CD4-positive, alpha-beta memory T cell (primary cell): ENCODE measurements around the gene PRC1. TPM values are rescaled to one million over a fixed set of nuclear protein-coding genes. Genes with fewer than 3 reads are reported as not detected.
"Not testable (repeated sequence)": the region's sequence is repeated elsewhere in the genome, so short reads cannot be mapped to it uniquely, and the experiment has no call there.

ENCODE experiments used
- CTCF ChIA-PET: fragments of 350-600 bp; sonication (Branson Sonifier 250); formaldehyde crosslinking; loops from one replicate; lab custom pipeline; 2021; ENCODE audit warnings: inconsistent platforms; ENCODE audit not compliant: partially characterized antibody; lab: Charles Lee
- POLR2A ChIA-PET: fragments of 350-600 bp; sonication (Branson Sonifier 250); formaldehyde crosslinking; loops from one replicate; lab custom pipeline; 2021; ENCODE audit not compliant: partially characterized antibody; lab: Charles Lee
- DNase-seq, 5 donors: peaks; one replicate each; pipeline versions ENCODE4 v3.0.0 to v3.0.0-alpha.2; 2020 to 2022; ENCODE audit warnings: mixed read lengths in 1 of 5
- H3K27ac ChIP-seq: one replicate; pipeline ENCODE4 v1.7.0; 2013; ENCODE audit warnings: low read depth, low read length
- H3K27me3 ChIP-seq: 2 replicates; pipeline ENCODE4 v1.7.0; 2013; ENCODE audit warnings: mild to moderate bottlenecking, low read length, moderate library complexity; ENCODE audit not compliant: insufficient read depth
- H3K36me3 ChIP-seq: 2 replicates; pipeline ENCODE4 v1.7.0; 2013; ENCODE audit warnings: mild to moderate bottlenecking, low read length, moderate library complexity; ENCODE audit not compliant: insufficient read depth
- H3K4me1 ChIP-seq: 2 replicates; pipeline ENCODE4 v1.7.0; 2013; ENCODE audit warnings: mild to moderate bottlenecking, low read length, moderate library complexity; ENCODE audit not compliant: insufficient read depth
- H3K4me3 ChIP-seq, 2 donors: one replicate each; pipeline ENCODE4 v1.7.0; 2013; ENCODE audit warnings: low read length in 2 of 2, mild to moderate bottlenecking in 1 of 2
- H3K9me3 ChIP-seq, 2 donors: one replicate each; pipeline ENCODE4 v1.7.0; 2013; ENCODE audit warnings: low read length in 2 of 2, control low read depth in 1 of 2; ENCODE audit not compliant: control insufficient read depth in 1 of 2
- H3K27ac Mint-ChIP-seq, 7 donors: one replicate each; pipeline ENCODE4 v1.8.0; 2020 to 2021; ENCODE audit warnings: mixed read lengths in 7 of 7, mild to moderate bottlenecking in 6 of 7, inconsistent platforms in 3 of 7, moderate library complexity in 3 of 7
- H3K27me3 Mint-ChIP-seq, 2 donors: one replicate each; pipeline ENCODE4 v1.8.0; 2020 to 2021; ENCODE audit warnings: mixed read lengths in 2 of 2
- H3K36me3 Mint-ChIP-seq, 2 donors: one replicate each; pipeline ENCODE4 v1.8.0; 2020 to 2021; ENCODE audit warnings: mixed read lengths in 2 of 2, inconsistent platforms in 1 of 2, mild to moderate bottlenecking in 1 of 2
- H3K4me1 Mint-ChIP-seq, 4 donors: one replicate each; pipeline ENCODE4 v1.8.0; 2020 to 2021; ENCODE audit warnings: mixed read lengths in 4 of 4, mild to moderate bottlenecking in 1 of 4
- H3K4me3 Mint-ChIP-seq, 8 donors: one replicate each; pipeline ENCODE4 v1.8.0; 2020 to 2021; ENCODE audit warnings: mixed read lengths in 8 of 8, mild to moderate bottlenecking in 7 of 8, moderate library complexity in 6 of 8, inconsistent platforms in 3 of 8
- H3K9me3 Mint-ChIP-seq, 8 donors: one replicate each; pipeline ENCODE4 v1.8.0; 2020 to 2021; ENCODE audit warnings: mixed read lengths in 8 of 8, mild to moderate bottlenecking in 5 of 8, inconsistent platforms in 3 of 8, moderate library complexity in 1 of 8
- intact Hi-C: fragments of 100-400 bp; cut with micrococcal nuclease; formaldehyde crosslinking; loops from one replicate; pipeline ENCODE4 v1.15.1; 2023
- polyA plus RNA-seq, 2 donors: library from polyadenylated mRNA; unstranded; fragments of 300-500 nt; fragmentation: Illumina TruSeq; gene quantifications; one replicate each; pipeline ENCODE4 v1.2.3, GENCODE V29; 2021
- total RNA-seq, 2 experiments: library from RNA; stranded (reverse); gene quantifications; one replicate each; pipeline ENCODE4 v1.2.3, GENCODE V29; 2021

The PRC1 gene
- total and polyA plus RNA-seq, 4 experiments from 2014 or later = 2.3 to 8.6 (median 5.2) TPM

DNA sequence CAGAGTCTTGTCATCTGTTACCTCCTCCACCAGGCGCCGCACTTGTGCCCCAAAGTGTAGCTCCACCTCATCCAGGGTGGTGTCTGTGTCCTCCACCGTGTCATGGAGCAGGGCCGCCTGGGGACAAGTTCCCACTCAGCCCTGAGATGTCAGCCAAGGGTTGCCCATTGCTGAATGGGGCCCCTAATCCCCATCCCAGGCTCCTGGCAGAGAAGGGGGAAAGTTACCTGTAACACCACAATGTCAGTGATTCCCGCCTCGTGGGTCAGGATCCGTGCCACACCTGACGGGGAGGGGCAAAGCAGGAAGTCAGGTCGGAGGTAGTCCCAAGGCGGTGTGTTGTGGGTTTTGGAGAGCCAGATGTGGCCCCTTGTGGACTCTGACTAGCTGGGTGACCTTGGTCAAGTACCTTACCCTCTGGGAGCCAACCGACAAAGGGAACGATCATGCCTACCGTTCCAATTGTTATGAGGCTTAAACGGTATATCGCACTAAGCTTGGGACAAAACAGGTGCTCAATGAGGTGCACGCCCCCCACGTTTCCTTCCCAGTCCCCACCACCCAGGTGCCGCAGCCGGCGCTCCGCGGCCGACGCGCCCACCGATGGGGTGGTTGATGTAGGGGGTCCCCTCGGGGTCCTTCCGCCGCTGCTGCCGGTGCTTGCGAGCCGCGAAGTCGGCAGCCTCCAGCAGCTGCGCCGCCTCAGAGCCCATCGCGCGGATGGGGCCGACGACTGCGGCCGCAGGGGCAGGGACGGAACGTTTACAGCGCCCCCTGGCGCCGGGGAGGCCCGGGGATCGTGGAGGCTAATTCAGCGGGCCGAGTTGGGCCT is 62.3 kb downstream of the PRC1 start, which contains the start of gene HDDC3:
TSS of gene HDDC3 (minus strand) at position 722 of the 832 bp plus-strand sequence. CDS start at position 713, 9 bp downstream.
- H3K4me1 Mint-ChIP-seq = peaks cover 35 to 77% (median 55%) of the 10 kb centered on the region in 4 donors
- CTCF ChIA-PET = interaction anchor here (0.8 to 10.3 kb wide), 28 partner anchors 10 to 698 kb away, joined by 3 to 344 read pairs (median 6); partner anchors contain the start of genes BLM, CIB1, GDPGP1 and MAN2A2

GRCh38 chr15:90931575-90931827 is 62.8 kb downstream of the PRC1 start:
- peak overlapping the region; percentile 95 to 96 for H3K4me3 ChIP-seq
- CTCF ChIA-PET = interaction anchor here (0.8 to 10.3 kb wide), 24 partner anchors 9 to 612 kb away, joined by 3 to 344 read pairs (median 6); partner anchors contain the start of genes BLM, MAN2A2, RCCD1 and VPS33B
- DNase-seq = no peak
- Mint-ChIP-seq H3K4me3 (peak overlapping the region; percentile 94 to 99 (median 98)), H3K4me1 (peaks cover 31 to 72% (median 51%) of the 10 kb centered on the region in 4 donors), H3K27ac (peak overlapping the region; percentile 87 to 99 (median 99)), H3K9me3 (peaks cover 0 to 6% (median 0%) of the 10 kb centered on the region in 8 donors), H3K27me3 (no peaks in the 10 kb centered on the region), H3K36me3 (peaks cover 0 to 18% of the 10 kb centered on the region in 2 donors)
- POLR2A ChIA-PET = interaction anchor here (0.5 to 10.0 kb wide), 24 partner anchors 10 to 832 kb away, joined by 3 to 315 read pairs (median 7); partner anchors contain the start of genes BLM, CIB1, GDPGP1 and IQGAP1
- intact Hi-C loops = loop anchor here (5.0 to 10.0 kb wide), 2 partner anchors 543 to 926 kb away; no protein-coding TSS in a partner anchor
- no peaks in the 10 kb centered on the region for H3K27me3 ChIP-seq
- H3K4me1 ChIP-seq = peaks cover 55% of the 10 kb centered on the region
- no peaks in the 10 kb centered on the region for H3K9me3 ChIP-seq
- H3K27ac ChIP-seq = peak overlapping the region; percentile 82
- H3K36me3 ChIP-seq = no peaks in the 10 kb centered on the region

More for the DNA sequence above, 62.3 kb downstream of the PRC1 start, which contains the start of gene HDDC3:
- Mint-ChIP-seq H3K9me3 (peaks cover 0 to 6% (median 0%) of the 10 kb centered on the region in 8 donors), H3K36me3 (peaks cover 0 to 21% of the 10 kb centered on the region in 2 donors), H3K27ac (peak within 1 kb of the TSS; percentile 87 to 99 (median 99)), H3K27me3 (no peaks in the 10 kb centered on the region), H3K4me3 (peak within 1 kb of the TSS; percentile 94 to 99 (median 98))
- peak; percentile 86 to 93 (median 88) for DNase-seq
- Histone ChIP-seq H3K4me1 (peaks cover 58% of the 10 kb centered on the region), H3K27ac (peak within 1 kb of the TSS; percentile 82), H3K4me3 (peak within 1 kb of the TSS; percentile 95 to 96), H3K9me3 (no peaks in the 10 kb centered on the region), H3K27me3 (no peaks in the 10 kb centered on the region), H3K36me3 (no peaks in the 10 kb centered on the region)
- POLR2A ChIA-PET = interaction anchor here (0.5 to 10.0 kb wide), 28 partner anchors 9 to 833 kb away, joined by 3 to 315 read pairs (median 5); partner anchors contain the start of genes BLM, CIB1, GDPGP1 and IQGAP1
- intact Hi-C loops = loop anchor here (5.0 to 10.0 kb wide), 2 partner anchors 543 to 925 kb away; no protein-coding TSS in a partner anchor

GRCh38 chr15:90930861-90931574 is 63.3 kb downstream of the PRC1 start:
- CTCF ChIA-PET = interaction anchor here (0.8 to 10.3 kb wide), 24 partner anchors 9 to 611 kb away, joined by 3 to 344 read pairs (median 6); partner anchors contain the start of genes BLM, MAN2A2, RCCD1 and VPS33B

GRCh38 chr15:90929246-90930019 is 64.9 kb downstream of the PRC1 start:
- peak overlapping the region; percentile 82 for H3K27ac ChIP-seq
- ChIA-PET CTCF (interaction anchor here (7.3 to 10.3 kb wide), 3 partner anchors 16 to 27 kb away, joined by 112 to 344 read pairs (median 155); partner anchors contain the start of genes MAN2A2 and RCCD1), POLR2A (interaction anchor here (0.6 to 10.0 kb wide), 15 partner anchors 10 to 1952 kb away, joined by 3 to 315 read pairs (median 4); partner anchors contain the start of genes BLM, MAN2A2, PRC1 and RCCD1)
- H3K4me3 ChIP-seq = peak overlapping the region; percentile 42 to 95
- H3K4me3 Mint-ChIP-seq = peak overlapping the region; percentile 94 to 99 (median 98)
- DNase-seq = peak in 1 of 5 donors; percentile 6
- intact Hi-C loops = loop anchor here (1.0 to 10.0 kb wide), 3 partner anchors 545 to 928 kb away; partner anchors contain the start of gene GDPGP1
- peaks cover 22 to 53% (median 41%) of the 10 kb centered on the region in 4 donors for H3K4me1 Mint-ChIP-seq
- H3K9me3 ChIP-seq = no peaks in the 10 kb centered on the region
- no peaks in the 10 kb centered on the region for H3K27me3 Mint-ChIP-seq
- no peaks in the 10 kb centered on the region for H3K36me3 ChIP-seq
- H3K27ac Mint-ChIP-seq = peak overlapping the region; percentile 87 to 99 (median 99)
- peaks cover 0 to 11% of the 10 kb centered on the region in 2 donors for H3K36me3 Mint-ChIP-seq
- no peaks in the 10 kb centered on the region for H3K27me3 ChIP-seq
- H3K4me1 ChIP-seq = peaks cover 40% of the 10 kb centered on the region
- no peaks in the 10 kb centered on the region for H3K9me3 Mint-ChIP-seq

More at GRCh38 chr15:90930861-90931574, 63.3 kb downstream of the PRC1 start:
- peaks cover 0 to 15% of the 10 kb centered on the region in 2 donors for H3K36me3 Mint-ChIP-seq
- intact Hi-C loops = loop anchor here (1.0 to 10.0 kb wide), 3 partner anchors 544 to 926 kb away; partner anchors contain the start of gene GDPGP1
- POLR2A ChIA-PET = interaction anchor here (0.6 to 10.0 kb wide), 23 partner anchors 10 to 832 kb away, joined by 3 to 315 read pairs (median 7); partner anchors contain the start of genes BLM, CIB1, GDPGP1 and IQGAP1
- no peaks in the 10 kb centered on the region for H3K27me3 Mint-ChIP-seq
- H3K27ac Mint-ChIP-seq = peak overlapping the region; percentile 87 to 99 (median 99)
- DNase-seq = no peak
- H3K27ac ChIP-seq = peak overlapping the region; percentile 82
- H3K27me3 ChIP-seq = no peaks in the 10 kb centered on the region
- H3K4me3 ChIP-seq = peak overlapping the region in 1 of 2 donors; percentile 95
- peaks cover 0 to 1% (median 0%) of the 10 kb centered on the region in 8 donors for H3K9me3 Mint-ChIP-seq
- H3K4me3 Mint-ChIP-seq = peak overlapping the region; percentile 94 to 99 (median 98)
- H3K36me3 ChIP-seq = no peaks in the 10 kb centered on the region
- H3K9me3 ChIP-seq = no peaks in the 10 kb centered on the region
- peaks cover 50% of the 10 kb centered on the region for H3K4me1 ChIP-seq
- peaks cover 26 to 68% (median 46%) of the 10 kb centered on the region in 4 donors for H3K4me1 Mint-ChIP-seq

DNA sequence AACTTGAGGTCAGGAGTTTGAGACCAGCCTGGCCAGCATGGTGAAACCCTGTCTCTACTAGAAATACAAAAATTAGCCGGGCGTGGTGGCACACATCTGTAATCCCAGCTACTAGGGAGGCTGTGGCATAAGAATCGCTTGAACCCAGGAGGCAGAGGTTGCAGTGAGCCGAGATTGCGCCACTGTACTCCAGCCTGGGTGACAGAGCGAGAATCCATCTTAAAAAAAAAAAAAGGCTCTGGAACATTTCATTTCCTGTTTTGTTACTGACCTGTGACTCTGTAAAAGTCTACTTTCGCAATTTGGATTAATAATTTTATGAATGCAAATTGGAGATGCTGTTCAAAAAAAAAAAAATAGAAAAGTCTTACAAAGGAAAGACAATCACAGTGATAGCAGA is 66.2 kb downstream of the PRC1 start:
- DNase-seq, H3K9me3 Mint-ChIP-seq, H3K9me3 ChIP-seq, intact Hi-C loops, H3K27ac ChIP-seq, H3K27me3 ChIP-seq, H3K36me3 ChIP-seq, H3K4me3 ChIP-seq, H3K27me3 Mint-ChIP-seq: not testable (repeated sequence)
- POLR2A ChIA-PET = interaction anchor here (0.7 to 10.0 kb wide), 2 partner anchors 25 to 1893 kb away, joined by 3 to 315 read pairs; partner anchors contain the start of gene MAN2A2
- H3K27ac Mint-ChIP-seq = peak overlapping the region in 3 of 7 donors; percentile 36 to 87 (median 60)
- H3K36me3 Mint-ChIP-seq = peaks cover 0 to 12% of the 10 kb centered on the region in 2 donors
- CTCF ChIA-PET = interaction anchor here (0.7 to 10.3 kb wide), 3 partner anchors 24 to 93 kb away, joined by 4 to 344 read pairs (median 155); partner anchors contain the start of genes MAN2A2 and RCCD1
- H3K4me1 Mint-ChIP-seq = peaks cover 17 to 43% (median 32%) of the 10 kb centered on the region in 4 donors
- peak overlapping the region in 3 of 8 donors; percentile 5 to 65 (median 30) for H3K4me3 Mint-ChIP-seq
- peaks cover 29% of the 10 kb centered on the region for H3K4me1 ChIP-seq
